Type B pancreatic cell (in vitro differentiated cells): ENCODE data around the gene TBC1D21. TPM values are rescaled to one million over a fixed set of nuclear protein-coding genes. Genes with fewer than 3 reads are reported as not detected.

Source experiments
- DNase-seq: peaks from one replicate; pipeline ENCODE4 v3.0.0; 2021; ENCODE audit warnings: mixed read lengths; ENCODE audit not compliant: unreplicated experiment; ENCODE audit errors: extremely low spot score
- H3K27ac Mint-ChIP-seq: 2 replicates; pipeline ENCODE4 v1.8.0; 2021; ENCODE audit warnings: mild to moderate bottlenecking, mixed read lengths
- H3K27me3 Mint-ChIP-seq: 2 replicates; pipeline ENCODE4 v1.8.0; 2021; ENCODE audit warnings: mixed read lengths
- H3K36me3 Mint-ChIP-seq: 2 replicates; pipeline ENCODE4 v1.8.0; 2021; ENCODE audit warnings: mixed read lengths
- H3K4me1 Mint-ChIP-seq: one replicate; pipeline ENCODE4 v1.8.0; 2021; ENCODE audit warnings: mixed read lengths; ENCODE audit not compliant: unreplicated experiment
- H3K4me3 Mint-ChIP-seq: 2 replicates; pipeline ENCODE4 v1.8.0; 2021; ENCODE audit warnings: mild to moderate bottlenecking, mixed read lengths
- H3K9me3 Mint-ChIP-seq: 2 replicates; pipeline ENCODE4 v1.8.0; 2021; ENCODE audit warnings: mixed read lengths
- CTCF ChIP-seq: fragments of 200-600 bp; sonication (generic); conservative IDR thresholded peaks from 2 replicates; pipeline ENCODE4 v1.5.0; 2021; ENCODE audit warnings: antibody characterized with exemption, mild to moderate bottlenecking
- total RNA-seq: library from RNA; stranded (reverse); gene quantifications from 2 replicates; pipeline ENCODE4 v1.2.1, GENCODE V29; 2021; ENCODE audit warnings: low replicate concordance

The TBC1D21 gene
- total RNA-seq, 1 donor from 2014 or later: not detected

GRCh38 chr15:73891328-73892315 lies 18.3 kb downstream of the TBC1D21 start:
- Mint-ChIP-seq H3K27ac (no peak overlapping the region), H3K9me3 (no peaks in the 10 kb centered on the region), H3K27me3 (peaks cover 47% of the 10 kb centered on the region), H3K36me3 (no peaks in the 10 kb centered on the region), H3K4me3 (no peak overlapping the region), H3K4me1 (peaks cover 6% of the 10 kb centered on the region)
- no peak for DNase-seq
- TF ChIP-seq CTCF: no peak

- peaks cover 43% of the 10 kb centered on the region for H3K27me3 Mint-ChIP-seq
- H3K9me3 Mint-ChIP-seq: no peaks in the 10 kb centered on the region
- no peaks in the 10 kb centered on the region for H3K36me3 Mint-ChIP-seq
- H3K4me3 Mint-ChIP-seq: no peak overlapping the region
- TF ChIP-seq CTCF: no peak
- H3K4me1 Mint-ChIP-seq: peaks cover 6% of the 10 kb centered on the region
- no peak for DNase-seq
- no peak overlapping the region for H3K27ac Mint-ChIP-seq
Observed at GRCh38 chr15:73892446-73893226, 19.3 kb downstream of the TBC1D21 start.

- peaks cover 7% of the 10 kb centered on the region for H3K4me1 Mint-ChIP-seq
- peaks cover 31% of the 10 kb centered on the region for H3K27me3 Mint-ChIP-seq
- H3K9me3 Mint-ChIP-seq: no peaks in the 10 kb centered on the region
- no peak for DNase-seq
- H3K27ac Mint-ChIP-seq: no peak overlapping the region
- no peak for TF ChIP-seq CTCF
- H3K4me3 Mint-ChIP-seq: no peak overlapping the region
- no peaks in the 10 kb centered on the region for H3K36me3 Mint-ChIP-seq
Observed at GRCh38 chr15:73894133-73894814, 20.9 kb downstream of the TBC1D21 start.

- Mint-ChIP-seq H3K9me3 (no peaks in the 10 kb centered on the region), H3K27me3 (peaks cover 18% of the 10 kb centered on the region), H3K36me3 (no peaks in the 10 kb centered on the region), H3K27ac (no peak overlapping the region), H3K4me3 (no peak overlapping the region), H3K4me1 (peaks cover 10% of the 10 kb centered on the region)
- DNase-seq: no peak
- TF ChIP-seq CTCF: peak; percentile 84
Observed at GRCh38 chr15:73897441-73898261, 24.3 kb downstream of the TBC1D21 start.
